Keratinocyte (primary cell): Measurements from ENCODE around the gene ITPR2. TPM values are rescaled to one million over a fixed set of nuclear protein-coding genes. Genes with fewer than 3 reads are reported as not detected.
A peak's percentile ranks its signal among the peaks of the same experiment; 100 is the strongest.

Source experiments
- DNase-seq: peaks from one replicate; pipeline ENCODE4 v3.0.0-alpha.2; 2011; ENCODE audit warnings: low read depth, missing footprints, low spot score
- FAIRE-seq: peaks from 2 replicates; lab custom pipeline; 2011; peaks lifted over from hg19 to GRCh38; lab: Jason Lieb, UNC
- H2AFZ ChIP-seq: 2 replicates; pipeline ENCODE4 v1.6.0; 2012; ENCODE audit warnings: low read length, control low read depth, inconsistent platforms; ENCODE audit not compliant: control insufficient read depth
- H3K27ac ChIP-seq: 2 replicates; pipeline ENCODE4 v1.5.1; 2011; ENCODE audit warnings: low read length; ENCODE audit not compliant: control insufficient read depth, insufficient read depth
- H3K27me3 ChIP-seq: 3 replicates; pipeline ENCODE4 v1.6.0; 2011; ENCODE audit warnings: low read length; ENCODE audit not compliant: control insufficient read depth, insufficient read depth; ENCODE audit errors: extremely low read depth
- H3K36me3 ChIP-seq, 2 experiments: 2 replicates in 1 of 2; 3 replicates in 1 of 2; pipeline ENCODE4 v1.5.1; 2011; ENCODE audit warnings: low read length in 2 of 2, mild to moderate bottlenecking in 1 of 2; ENCODE audit not compliant: control insufficient read depth in 2 of 2, insufficient read depth in 2 of 2; ENCODE audit errors: extremely low read depth in 1 of 2
- H3K4me1 ChIP-seq: 3 replicates; pipeline ENCODE4 v1.5.1; 2011; ENCODE audit warnings: low read length; ENCODE audit not compliant: control insufficient read depth, insufficient read depth; ENCODE audit errors: extremely low read depth
- H3K4me2 ChIP-seq: 3 replicates; pipeline ENCODE4 v1.6.0; 2011; ENCODE audit warnings: low read depth, low read length; ENCODE audit not compliant: control insufficient read depth, insufficient read depth; ENCODE audit errors: extremely low read depth
- H3K4me3 ChIP-seq, 3 experiments: fragments of 200-600 bp in 1 of 3; sonication (generic) in 1 of 3; 2 replicates in 2 of 3; 3 replicates in 1 of 3; pipeline ENCODE4 v1.5.1; 2011 to 2016; ENCODE audit warnings: low read length in 3 of 3, mild to moderate bottlenecking in 3 of 3, control low read depth in 2 of 3, inconsistent platforms in 1 of 3, low read depth in 1 of 3, mixed read lengths in 1 of 3, mixed run types in 1 of 3, moderate library complexity in 1 of 3; ENCODE audit not compliant: control insufficient read depth in 2 of 3, insufficient read depth in 2 of 3; ENCODE audit errors: extremely low read depth in 1 of 3
- H3K79me2 ChIP-seq: 2 replicates; pipeline ENCODE4 v1.6.0; 2012; ENCODE audit warnings: low read length; ENCODE audit not compliant: control insufficient read depth, insufficient read depth
- H3K9ac ChIP-seq: 3 replicates; pipeline ENCODE4 v1.6.0; 2011; ENCODE audit warnings: low read length; ENCODE audit not compliant: control insufficient read depth, insufficient read depth; ENCODE audit errors: extremely low read depth
- H3K9me1 ChIP-seq: 3 replicates; pipeline ENCODE4 v1.6.0; 2011; ENCODE audit warnings: low read length; ENCODE audit not compliant: control insufficient read depth, insufficient read depth; ENCODE audit errors: extremely low read depth
- H3K9me3 ChIP-seq: 2 replicates; pipeline ENCODE4 v1.5.1; 2012; ENCODE audit warnings: low read depth, low read length; ENCODE audit not compliant: control insufficient read depth
- H4K20me1 ChIP-seq: 3 replicates; pipeline ENCODE4 v1.6.0; 2011; ENCODE audit warnings: low read length; ENCODE audit not compliant: control insufficient read depth, insufficient read depth; ENCODE audit errors: extremely low read depth
- EZH2 ChIP-seq: IDR thresholded peaks from one replicate; pipeline ENCODE4 v1.6.1; 2012; ENCODE audit warnings: inconsistent platforms, mild to moderate bottlenecking, low read length, moderate library complexity
- dilution Hi-C: fragments of 300-500 bp; cut with MboI; formaldehyde crosslinking; loops from one replicate; pipeline ENCODE4 v1.7.0; 2020; ENCODE audit warnings: low sequenced_read_pairs; ENCODE audit not compliant: extremely low pct_ligation_motif_present
- polyA plus RNA-seq, 5 experiments: library from polyadenylated mRNA; depleted of rRNA in 3 of 5; stranded (reverse) in 3 of 5; stranded (forward) in 1 of 5; unstranded in 1 of 5; fragments of >200 nt; gene quantifications; 1 replicate in 1 of 5; 2 replicates in 3 of 5; 3 replicates in 1 of 5; pipeline versions ENCODE4 v1.2.1 to v1.2.3, GENCODE V29; 2011 to 2012; ENCODE audit warnings: missing spikeins in 2 of 5, low read depth in 1 of 5, low replicate concordance in 1 of 5
- TF ChIP-seq, protein P1 (sequence below), 3 experiments: IDR thresholded peaks in 1 of 3; conservative IDR thresholded peaks in 1 of 3; optimal IDR thresholded peaks in 1 of 3; 2 replicates in 2 of 3; 3 replicates in 1 of 3; pipeline versions ENCODE3 to v1.5.1; 2011; ENCODE audit warnings: low read length in 3 of 3, mild to moderate bottlenecking in 3 of 3, moderate library complexity in 2 of 3, control low read depth in 1 of 3, inconsistent platforms in 1 of 3; ENCODE audit not compliant: insufficient read depth in 2 of 3; ENCODE audit errors: extremely low read depth in 1 of 3

ITPR2 gene
- polyA plus RNA-seq, 1 donor (not counting 4 experiments of a cell fraction or from before 2014, with no cell fraction given) = 7.6 TPM

DNA sequence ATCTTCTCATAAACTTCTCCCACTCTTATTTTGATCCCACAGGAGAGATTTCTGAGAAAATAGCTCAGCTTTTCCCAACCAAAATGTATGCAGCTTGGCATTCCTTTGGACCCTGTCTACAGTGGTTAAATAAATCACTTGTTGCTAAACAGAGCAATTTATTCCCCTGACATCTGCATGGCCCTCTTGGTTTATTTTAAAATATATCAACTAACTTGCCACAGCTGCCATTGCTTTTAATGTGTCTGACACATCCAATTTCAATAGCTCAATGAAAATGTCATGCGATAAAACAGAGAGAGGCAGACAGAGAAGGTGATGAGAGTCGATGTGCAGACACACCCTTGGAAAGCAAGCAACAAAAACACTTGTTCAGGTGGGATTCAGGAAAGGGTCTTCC, 509.3 kb downstream of the ITPR2 start:
- H3K79me2 ChIP-seq = no peaks in the 10 kb centered on the region
- H3K4me1 ChIP-seq = peaks cover 15% of the 10 kb centered on the region
- H3K4me2 ChIP-seq = no peak overlapping the region
- no peak overlapping the region for H3K9ac ChIP-seq
- no peak for TF ChIP-seq EZH2
- TF ChIP-seq, protein P1, sequence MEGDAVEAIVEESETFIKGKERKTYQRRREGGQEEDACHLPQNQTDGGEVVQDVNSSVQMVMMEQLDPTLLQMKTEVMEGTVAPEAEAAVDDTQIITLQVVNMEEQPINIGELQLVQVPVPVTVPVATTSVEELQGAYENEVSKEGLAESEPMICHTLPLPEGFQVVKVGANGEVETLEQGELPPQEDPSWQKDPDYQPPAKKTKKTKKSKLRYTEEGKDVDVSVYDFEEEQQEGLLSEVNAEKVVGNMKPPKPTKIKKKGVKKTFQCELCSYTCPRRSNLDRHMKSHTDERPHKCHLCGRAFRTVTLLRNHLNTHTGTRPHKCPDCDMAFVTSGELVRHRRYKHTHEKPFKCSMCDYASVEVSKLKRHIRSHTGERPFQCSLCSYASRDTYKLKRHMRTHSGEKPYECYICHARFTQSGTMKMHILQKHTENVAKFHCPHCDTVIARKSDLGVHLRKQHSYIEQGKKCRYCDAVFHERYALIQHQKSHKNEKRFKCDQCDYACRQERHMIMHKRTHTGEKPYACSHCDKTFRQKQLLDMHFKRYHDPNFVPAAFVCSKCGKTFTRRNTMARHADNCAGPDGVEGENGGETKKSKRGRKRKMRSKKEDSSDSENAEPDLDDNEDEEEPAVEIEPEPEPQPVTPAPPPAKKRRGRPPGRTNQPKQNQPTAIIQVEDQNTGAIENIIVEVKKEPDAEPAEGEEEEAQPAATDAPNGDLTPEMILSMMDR (optimal IDR thresholded peaks at IDR 0.05 in 1 of 3, IDR thresholded peaks at IDR 0.05 in 1 of 3, conservative IDR thresholded peaks at IDR 0.05 in 1 of 3; ENCODE audit: extremely low read depth in 1 of 3, insufficient read depth in 2 of 3, low read length in 3 of 3) = no peak
- DNase-seq (no peak), FAIRE-seq (no peak)
- H2AFZ ChIP-seq = no peak overlapping the region
- H3K36me3 ChIP-seq = no peaks in the 10 kb centered on the region
- H4K20me1 ChIP-seq = no peaks in the 10 kb centered on the region
- dilution Hi-C loops = no loop called here
- no peak overlapping the region for H3K4me3 ChIP-seq
- no peaks in the 10 kb centered on the region for H3K9me1 ChIP-seq
- H3K9me3 ChIP-seq = peaks cover 2% of the 10 kb centered on the region
- H3K27ac ChIP-seq = no peak overlapping the region
- no peaks in the 10 kb centered on the region for H3K27me3 ChIP-seq

DNA sequence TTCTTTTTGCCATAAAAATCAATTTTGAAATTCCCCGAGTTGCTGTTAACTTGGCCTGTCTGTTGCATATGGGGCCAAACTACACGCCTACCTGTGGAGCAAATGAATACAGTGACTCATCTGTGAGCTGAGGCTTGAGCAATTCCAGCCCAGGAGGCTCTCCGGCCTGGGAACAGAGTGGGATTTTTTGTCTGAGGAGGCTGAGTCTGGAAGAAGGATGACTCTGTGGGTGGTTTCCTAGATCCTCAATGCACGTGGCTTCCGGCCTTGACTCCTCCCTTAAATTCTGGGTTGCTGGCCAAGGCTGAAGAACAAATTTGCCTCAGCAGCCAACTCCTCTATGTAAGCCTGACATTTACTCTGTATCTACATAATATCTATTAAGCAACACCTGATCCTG, 513.5 kb downstream of the ITPR2 start:
- TF ChIP-seq, protein P1 (optimal IDR thresholded peaks at IDR 0.05 in 1 of 3, IDR thresholded peaks at IDR 0.05 in 1 of 3, conservative IDR thresholded peaks at IDR 0.05 in 1 of 3; ENCODE audit: extremely low read depth in 1 of 3, insufficient read depth in 2 of 3, low read length in 3 of 3) = no peak
- TF ChIP-seq EZH2 = no peak
- no peak for DNase-seq
- Histone ChIP-seq H3K4me1 (peaks cover 28% of the 10 kb centered on the region), H3K4me3 (no peak overlapping the region), H3K27ac (peak overlapping the region; percentile 90), H3K9me1 (no peaks in the 10 kb centered on the region), H3K36me3 (no peaks in the 10 kb centered on the region), H2AFZ (peak overlapping the region; percentile 58), H3K4me2 (peak overlapping the region; percentile 72), H3K79me2 (no peaks in the 10 kb centered on the region), H4K20me1 (no peaks in the 10 kb centered on the region), H3K9me3 (peaks cover 2% of the 10 kb centered on the region), H3K9ac (peak overlapping the region; percentile 76), H3K27me3 (no peaks in the 10 kb centered on the region)
- FAIRE-seq = peak; percentile 95
- dilution Hi-C loops = no loop called here
